ENCODE measurements around the gene CPSF3.

GRCh38 chr2:9497017-9497416 lies 73.6 kb downstream of the CPSF3 start:
- TF ChIP-seq CTCF (IDR thresholded peaks at IDR 0.05) (no peak), POLR2A (IDR thresholded peaks at IDR 0.05) (no peak)
